HG02759 (cell line): Measurements from ENCODE around the gene GINS2.

ENCODE experiments used
- ATAC-seq: cut with Tn5 transposase; IDR thresholded peaks from one replicate; pipeline ENCODE4 v1.9.1; 2021; ENCODE audit warnings: mild to moderate bottlenecking, moderate library complexity; ENCODE audit not compliant: unreplicated experiment

The GINS2 gene

DNA sequence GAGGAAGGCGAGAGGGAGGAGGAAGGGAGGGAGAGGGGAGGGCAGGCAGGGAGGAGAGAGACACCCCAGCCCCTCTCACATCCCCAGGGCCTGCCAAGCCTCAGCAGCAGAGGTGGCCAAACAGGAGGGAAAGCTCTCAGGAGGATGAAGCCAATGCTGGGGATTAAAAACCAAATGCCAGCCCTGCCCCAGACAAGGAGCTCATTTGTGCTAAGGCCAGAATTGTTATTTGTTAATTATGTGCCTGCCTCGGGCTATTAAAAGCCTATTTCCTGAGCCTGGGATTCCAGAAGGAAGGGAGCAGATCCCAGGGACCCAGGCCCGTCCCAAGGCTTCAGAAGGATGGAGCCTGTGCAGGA lies 27.9 kb upstream of the GINS2 start:
- ATAC-seq, result no peak

DNA sequence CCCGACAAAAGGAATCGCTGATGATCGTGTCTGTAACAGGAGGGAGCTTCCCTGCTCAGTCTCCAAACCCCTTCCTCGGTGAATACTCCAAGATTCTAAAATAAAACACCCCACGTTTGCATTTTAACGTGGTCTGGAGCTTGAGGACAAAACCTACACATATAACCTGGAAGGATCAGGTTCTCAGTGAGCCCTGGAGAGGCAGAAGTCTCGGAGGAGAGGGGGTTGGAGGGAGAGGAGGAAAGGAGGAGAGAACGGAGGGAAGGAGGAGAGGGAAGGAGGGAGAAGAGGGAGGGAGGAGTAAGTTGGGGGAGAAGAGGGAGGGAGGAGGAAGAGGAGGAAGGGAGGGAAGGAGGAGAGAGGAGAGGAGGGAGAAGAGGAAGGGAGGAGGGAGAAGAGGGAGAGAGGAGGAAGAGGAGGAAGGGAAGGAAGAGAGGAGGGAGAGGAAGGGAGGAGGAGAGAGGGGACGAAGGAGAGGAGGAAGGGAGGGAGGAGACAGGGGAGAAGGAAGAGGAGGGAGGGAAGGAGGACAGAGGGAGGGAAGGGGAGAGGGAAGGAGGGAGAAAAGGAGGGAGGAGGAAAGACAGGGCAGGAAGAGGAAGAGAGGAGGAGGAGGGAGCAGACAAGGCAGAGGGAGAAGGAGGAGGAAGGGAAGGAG lies 27.4 kb upstream of the GINS2 start:
- no peak for ATAC-seq

DNA sequence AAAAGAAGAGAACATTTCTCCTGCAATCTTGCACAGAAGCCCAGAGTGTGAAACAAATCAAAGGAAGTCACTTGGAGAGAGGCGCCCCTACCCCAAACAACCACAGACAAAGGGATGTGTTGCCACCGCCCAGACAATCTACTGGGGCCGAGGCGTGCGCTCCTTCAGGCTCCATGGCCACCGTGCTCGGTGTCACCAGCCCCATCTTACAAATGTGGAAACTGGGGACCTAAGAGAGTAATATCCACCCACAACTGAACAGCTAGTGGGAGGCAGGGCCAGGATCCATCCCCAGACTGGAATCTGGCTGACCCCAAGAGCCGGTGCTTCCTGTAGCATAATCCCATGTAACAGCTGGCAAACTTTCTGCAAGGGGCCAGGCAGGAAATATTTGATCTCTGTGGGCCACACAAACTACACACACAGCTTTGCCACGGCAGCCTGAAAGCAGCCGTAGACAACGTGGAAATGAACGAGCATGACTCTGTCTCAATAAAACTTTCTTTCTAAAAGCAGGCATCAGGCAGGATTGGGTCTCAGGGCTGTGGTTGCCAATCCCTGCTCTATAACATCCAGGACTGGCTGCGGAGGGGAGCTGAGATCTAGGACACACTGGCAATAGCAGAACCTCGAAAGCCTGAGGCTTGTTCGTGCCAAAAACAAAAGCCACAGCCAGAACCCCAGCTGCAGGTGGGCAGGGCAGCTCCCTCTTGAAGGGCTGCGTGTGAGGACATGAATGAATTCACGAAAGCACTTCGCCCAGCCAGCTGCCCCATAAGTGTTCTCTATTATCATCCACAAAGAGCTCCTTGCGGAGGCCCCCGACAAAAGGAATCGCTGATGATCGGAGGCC lies 26.6 kb upstream of the GINS2 start:
- no peak for ATAC-seq

DNA sequence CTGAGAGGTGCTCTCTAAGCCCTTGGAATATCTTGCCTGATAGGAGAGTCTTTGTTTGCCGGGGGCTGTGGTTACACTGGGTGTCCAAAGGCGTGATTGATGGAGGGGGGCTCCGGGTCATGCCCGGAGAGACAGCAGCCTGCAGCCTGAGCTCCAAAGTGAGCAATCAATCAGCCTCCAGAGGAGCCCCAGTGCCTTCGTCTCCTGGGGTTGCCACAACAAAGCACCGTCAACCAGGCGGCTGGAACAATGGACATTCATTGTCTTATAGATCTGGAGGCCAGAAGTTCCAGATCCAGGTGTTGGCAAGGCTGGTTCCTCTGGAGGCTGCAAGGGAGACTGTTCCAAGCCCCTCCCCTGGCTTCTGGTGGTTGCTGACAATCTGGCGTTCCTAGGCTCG lies 24.0 kb upstream of the GINS2 start:
- no peak for ATAC-seq

DNA sequence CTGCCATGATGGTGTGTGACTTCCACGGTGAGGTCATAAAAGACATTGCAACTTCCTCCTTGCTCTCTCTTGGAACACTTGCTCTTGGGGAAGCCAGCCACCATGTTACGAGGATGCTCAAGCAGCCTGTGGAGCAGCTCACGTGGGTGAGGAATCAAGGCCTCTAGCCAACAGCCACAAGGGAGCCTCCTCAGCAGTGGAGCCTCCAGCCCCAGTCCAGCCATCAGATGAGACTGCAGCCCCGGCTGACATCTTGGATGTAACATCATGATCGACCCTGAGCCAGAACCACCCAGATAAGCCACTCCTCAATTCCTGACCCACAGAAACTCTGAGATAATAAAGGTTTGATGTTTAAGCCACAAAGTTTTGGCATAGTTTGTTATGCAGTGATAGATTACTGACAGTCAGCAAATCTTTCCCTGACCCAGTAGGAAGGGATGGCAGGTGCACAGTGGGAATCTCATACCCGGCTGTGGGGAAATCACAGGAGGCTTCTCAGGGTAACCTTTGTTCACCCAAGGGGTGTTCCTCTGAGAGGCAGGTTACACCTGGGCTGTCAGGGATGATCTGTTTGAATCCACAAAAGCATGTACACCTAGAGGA lies 23.3 kb upstream of the GINS2 start:
- no peak for ATAC-seq

DNA sequence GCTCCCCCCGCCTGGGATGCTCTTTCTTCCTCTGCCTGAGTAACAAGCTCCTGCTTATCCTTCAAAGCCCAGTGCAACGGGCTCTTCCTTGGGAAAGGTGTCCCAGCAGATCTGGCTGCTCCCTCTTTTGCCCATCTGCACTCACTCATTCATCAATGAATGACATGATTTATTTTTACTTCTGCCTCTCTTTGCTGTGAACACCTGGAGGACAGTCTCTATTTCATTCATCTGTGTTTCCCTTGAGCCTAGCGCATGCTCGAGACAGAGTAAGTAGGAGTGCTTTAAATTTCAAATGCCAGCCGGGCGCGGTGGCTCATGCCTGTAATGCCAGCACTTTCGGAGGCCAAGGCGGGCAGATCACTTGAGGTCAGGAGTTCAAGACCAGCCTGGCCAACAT lies 22.0 kb upstream of the GINS2 start:
- no peak for ATAC-seq

DNA sequence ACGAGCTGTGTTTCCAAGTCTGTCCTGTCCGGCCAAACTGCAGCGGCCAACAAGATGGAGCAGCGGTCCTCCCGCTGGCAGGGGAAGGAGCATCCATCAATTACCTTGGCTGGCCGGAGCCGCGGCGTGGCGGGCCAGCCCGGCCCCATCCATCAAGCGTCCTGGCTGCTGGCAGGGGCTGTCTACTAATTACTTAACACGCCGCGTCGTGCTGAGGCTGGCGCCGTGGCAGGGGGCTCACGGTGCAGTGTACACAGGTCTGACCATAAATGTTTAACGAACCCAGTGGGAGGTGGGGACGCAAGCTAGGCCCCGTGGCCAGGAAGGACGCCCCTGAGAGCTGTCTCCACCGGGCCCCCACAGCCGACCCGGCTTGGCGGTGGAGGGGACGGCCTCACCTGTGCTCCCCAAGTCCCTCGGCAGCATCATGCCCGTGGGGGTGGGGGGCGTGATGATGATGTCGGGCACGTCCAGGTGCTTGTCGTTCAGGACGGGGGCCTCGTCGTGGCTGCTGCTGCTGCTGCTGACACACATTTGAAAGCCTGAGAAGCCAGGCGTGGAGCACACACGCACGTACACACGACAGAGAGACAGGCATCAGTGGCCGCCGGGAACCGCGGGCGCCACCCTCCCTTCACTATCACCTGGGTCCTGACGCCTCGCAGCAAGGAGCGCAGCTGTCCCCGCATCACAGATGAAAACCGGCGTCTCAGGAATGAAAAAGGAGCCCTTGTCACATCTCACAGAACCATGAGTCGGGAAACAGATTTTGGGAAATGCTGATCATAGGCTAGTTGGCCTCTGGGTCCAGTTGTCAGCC lies 21.2 kb upstream of the GINS2 start:
- no peak for ATAC-seq

DNA sequence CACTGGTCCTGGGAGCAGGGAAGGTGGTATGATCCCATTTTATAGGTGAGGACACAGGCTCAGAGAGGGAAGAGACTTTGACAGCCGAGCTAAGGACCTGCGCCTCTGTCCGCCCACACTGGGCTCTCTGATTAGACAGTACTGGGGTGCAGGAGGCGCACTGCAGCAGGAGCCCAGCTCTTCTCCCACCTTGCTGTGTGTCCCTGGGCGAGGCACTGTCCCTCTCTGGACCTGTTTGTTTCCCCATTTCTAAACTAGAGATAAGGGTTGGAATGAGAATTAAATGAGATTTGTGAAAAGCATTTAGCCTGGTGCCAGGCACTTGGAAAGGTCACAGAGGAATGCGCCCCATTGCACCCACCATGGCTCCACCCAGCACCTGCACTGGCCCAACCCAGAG lies 19.6 kb upstream of the GINS2 start:
- no peak for ATAC-seq

DNA sequence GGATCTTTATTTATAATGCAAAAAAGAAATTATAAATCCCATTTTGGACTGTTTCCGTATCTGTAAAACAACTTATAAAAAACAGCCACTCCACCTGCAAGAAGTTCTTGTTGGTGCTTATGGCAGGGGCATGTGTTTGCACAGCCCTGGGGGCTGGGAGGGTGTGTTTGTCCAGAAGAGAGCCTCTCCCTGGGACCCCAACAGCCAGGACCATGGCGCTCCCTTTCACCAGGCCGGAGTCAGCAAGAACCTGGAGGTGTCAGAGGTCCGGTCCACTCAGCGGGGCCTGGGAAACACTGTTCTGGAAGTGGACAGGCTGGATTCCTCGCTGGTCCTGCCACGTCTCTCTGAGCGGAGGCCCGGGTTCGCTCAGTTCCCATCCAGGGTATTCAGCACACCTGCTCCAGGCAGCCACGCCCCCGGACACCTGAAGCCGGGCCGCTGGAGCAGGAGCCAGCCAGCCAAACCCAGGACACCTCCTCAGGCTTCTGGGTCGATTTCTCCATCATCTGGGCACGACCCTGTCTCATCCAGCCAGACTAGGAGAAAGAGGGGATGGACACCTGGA lies 18.9 kb upstream of the GINS2 start:
- no peak for ATAC-seq

DNA sequence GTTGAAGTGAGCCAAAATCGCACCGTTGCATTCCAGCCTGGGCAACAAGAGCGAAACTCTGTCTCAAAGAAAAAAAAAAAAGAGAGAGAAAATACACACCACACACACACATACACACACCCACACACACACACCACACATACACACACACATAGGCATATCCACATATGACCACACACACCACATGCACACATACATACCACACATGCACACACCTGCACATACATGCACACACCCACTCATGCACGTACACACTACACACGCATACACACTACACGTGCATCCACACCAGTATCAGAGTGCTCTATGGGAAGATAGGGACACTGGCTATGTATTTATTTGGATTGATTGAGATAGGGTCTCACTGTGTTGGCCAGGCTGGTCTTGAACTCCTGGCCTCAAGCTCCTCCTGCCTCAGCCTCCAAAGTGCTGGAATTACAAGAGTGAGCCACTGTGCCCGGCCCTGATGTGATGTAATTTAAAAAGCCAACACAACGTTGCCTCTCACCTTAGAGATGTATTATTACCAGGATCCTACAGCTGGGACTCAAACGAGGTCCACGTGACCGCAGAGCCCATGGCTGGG lies 17.8 kb upstream of the GINS2 start:
- ATAC-seq, result no peak

DNA sequence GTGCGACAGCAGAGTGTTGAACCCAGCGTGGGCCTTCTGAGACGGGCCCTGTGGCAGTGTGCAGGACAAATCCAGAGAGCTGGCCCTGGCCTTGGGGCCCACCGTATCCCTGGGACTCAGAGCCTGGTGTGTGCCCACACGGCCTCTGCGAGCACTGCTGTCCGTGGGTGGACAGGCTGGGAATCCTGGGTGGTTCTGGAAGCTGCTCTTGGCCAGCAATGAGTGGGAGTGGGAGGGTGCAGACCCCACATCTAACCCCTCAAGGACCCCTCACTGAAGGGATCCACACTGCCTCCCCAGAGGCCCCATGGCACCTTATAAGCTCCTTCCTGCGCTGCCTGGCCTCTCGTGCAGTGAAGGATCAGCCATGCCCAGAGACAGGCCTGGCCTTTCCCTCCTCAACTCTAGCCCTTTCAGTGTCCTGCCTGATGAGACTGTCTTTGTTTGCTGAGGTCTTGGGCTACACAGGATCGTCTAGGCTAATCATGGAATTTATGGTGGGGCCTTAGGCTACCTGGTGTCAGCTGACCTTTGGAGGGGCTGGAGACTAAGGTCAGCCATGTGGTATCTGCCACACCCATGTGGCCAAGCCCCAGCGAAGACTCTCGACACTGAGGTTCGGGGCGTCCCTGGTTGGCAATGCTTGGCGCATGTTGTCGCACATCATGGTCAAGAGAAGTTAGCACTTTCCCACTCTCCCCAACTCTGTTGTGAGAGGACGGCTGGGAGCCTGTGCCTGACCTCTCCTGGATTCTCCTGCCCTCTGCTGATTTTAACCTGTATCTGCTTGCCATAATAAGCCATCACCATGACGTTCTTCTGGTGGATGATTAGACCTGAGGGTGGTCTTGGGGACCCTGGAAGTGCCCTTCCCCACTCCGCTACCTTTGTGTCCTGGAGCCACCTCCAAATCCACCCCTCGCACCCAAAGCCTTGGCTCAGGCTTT lies 16.4 kb upstream of the GINS2 start:
- no peak for ATAC-seq

DNA sequence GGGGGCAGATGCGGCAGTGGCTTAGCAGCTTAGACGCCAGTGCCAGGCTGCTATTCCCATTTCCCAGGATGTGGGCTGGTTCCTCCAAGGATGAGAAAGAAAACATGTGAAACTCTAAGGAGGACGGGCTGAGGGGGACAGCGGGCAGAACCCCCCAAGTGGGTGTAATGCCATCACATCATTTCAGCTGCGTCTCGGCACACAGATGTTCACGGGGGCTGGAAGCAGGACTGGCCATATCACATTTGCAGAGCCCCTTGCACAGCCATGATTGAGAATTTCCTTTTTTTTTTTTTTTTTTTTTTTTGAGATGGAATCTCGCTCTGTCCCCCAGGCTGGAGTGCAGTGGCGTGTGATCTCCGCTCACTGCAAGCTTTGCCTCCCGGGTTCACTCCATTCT lies 15.3 kb upstream of the GINS2 start:
- ATAC-seq, result no peak

DNA sequence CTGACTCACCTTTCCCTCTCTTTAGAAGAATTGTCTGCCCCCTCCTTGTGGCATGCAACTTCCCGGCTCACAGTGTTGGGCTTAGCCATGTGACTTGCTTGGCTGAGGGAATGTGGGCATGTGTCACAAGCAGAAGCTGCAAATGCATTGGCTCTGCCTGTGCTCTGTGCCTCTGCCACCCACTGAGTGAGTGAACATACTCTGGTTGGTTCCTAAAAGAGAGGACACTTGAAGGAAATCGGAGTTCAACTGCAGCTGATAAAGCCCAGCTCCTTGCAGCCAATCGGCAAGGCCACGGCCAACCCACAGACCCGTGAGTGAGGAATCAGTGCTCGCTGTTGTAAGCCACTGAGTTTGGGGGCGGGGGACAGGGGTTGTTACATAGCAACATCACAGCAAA lies 10.9 kb upstream of the GINS2 start:
- no peak for ATAC-seq

DNA sequence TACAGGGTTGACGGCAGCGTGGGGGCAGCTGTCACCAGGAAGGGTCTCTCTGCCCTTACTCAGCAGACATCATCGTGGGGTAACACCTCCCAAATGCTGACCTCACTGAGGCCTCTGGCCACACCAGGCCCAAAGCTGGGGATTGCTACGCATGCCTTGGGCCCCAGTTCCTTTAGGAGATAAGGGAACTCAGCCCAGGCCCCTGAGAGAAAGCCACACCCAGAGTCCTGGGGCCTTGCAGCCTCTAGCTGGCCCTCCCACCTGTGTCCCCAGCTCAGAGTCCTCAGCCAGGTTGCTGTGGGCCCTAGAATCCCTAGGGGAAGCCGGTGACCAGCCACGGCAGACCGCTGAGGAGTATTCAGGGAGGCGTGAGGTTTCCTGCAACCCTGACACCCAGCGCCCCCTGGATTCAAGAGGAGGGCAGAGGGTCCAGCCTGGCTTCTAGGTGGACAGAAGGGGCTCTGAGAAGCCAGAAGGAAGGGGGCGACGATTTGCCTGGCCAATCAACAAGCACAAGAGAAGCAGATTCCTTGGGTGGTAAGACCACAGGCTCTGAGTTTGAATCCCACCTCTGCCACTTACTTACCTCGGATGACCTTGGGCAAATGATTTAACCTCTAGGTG lies 10.3 kb upstream of the GINS2 start:
- ATAC-seq, result no peak

DNA sequence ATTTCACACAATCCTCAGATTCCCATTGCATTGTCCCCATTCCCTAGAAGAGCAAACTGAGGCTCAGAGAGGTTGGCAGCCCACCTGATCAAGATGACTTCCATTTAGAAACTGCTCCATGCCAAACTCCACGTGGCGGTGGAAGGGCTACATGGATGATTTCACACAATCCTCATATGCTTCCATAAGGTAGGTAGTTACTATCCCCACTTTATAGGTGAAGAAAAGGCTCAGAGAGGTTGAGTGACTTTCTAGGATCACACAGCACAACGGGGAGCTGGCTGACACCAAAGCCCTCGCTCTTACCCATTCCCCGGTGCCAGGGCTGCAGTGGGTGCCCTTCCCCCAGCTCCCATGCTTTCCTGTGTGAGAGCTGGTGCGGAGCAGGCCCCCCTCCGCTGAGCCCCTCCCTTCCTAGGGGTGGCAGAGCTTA lies 9.7 kb upstream of the GINS2 start:
- ATAC-seq, result no peak

DNA sequence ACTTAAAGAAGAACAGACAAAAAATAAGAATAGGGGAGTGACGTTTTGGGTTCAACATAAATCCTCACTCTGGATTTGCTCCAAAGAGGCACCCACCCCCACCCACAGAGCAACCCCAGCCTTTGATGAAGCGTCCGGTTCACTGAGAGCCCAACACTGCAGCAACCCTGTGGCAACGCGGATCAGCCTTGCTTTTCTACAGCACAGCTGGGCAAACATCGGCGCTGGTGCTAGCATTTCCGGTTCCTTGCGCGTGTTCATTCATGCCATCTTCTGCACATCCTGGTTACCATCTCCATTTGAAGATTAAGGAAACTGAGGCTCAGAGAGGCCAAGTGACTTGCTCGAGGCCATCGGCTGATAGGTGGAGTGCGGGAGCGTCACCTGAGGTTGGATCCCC lies 8.7 kb upstream of the GINS2 start:
- no peak for ATAC-seq

DNA sequence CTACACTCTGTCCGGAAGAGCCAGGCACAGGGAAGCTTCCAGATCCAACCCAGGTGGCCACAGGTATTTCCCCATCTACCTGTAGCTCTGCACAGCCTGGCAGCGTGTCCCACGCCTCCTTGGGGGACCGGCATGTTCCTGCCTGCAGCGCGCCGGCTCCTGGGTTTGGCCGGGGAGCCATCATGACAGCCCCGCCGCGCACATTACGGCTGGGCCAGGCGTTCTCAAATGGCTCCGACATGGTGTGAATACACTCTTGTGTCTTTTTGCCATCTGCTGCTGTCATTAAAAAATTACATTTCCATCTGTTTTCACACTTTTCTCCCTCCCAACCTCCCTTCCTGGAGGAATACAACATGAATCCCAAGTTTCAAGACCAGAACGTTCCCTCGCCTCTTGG lies 8.0 kb upstream of the GINS2 start:
- no peak for ATAC-seq

DNA sequence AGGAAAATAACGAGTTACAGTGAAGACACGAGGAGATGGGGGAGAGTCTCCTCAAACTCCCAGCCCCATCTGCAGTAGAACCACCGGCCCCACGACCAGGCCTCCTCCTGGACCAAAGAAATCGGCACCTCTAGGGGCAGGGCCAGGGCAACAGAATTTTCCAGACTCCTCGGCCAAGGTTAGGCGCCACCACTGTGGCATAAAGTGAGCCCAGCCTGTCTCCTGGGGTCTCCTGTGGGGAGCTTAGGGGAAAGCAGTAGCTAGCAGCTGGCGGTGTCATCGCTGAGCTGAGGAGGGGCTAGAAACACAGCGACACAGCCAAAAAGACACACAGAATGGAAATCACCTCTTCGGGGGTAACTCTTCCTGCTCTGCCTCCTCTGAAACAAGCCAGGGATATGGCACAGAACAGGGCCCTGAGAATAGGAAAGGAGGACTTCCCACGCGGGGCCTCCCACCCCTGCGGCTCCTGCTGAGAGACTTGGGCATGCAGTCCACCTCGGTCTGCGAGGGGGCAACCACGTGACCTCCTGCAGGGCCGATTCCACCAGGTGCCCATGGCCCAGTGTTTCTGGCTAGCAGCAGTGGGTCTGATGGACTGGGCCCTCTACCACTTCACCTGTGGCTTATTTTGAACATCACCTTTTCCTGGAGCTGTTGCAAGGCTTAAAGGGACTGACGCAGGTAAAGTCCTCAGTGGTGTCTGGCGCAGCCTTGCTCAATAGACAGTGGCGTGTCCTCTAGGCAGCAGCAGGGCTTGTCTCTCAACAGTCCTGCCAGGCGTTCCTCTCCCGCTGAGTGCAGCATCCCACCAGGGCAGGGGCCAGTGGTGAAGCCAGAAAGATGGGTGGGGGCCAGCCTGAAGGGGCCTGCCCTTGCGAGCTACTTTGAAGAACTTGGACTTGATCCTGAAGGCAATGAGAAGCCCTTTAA lies 6.7 kb upstream of the GINS2 start:
- ATAC-seq, result no peak
